Measurements from ENCODE around the gene DSG1. TPM values are rescaled to one million over a fixed set of nuclear protein-coding genes. Genes with fewer than 3 reads are reported as not detected.
A peak's percentile ranks its signal among the peaks of the same experiment; 100 is the strongest.
"Not testable (repeated sequence)": the region's sequence is repeated elsewhere in the genome, so short reads cannot be mapped to it uniquely, and the experiment has no call there.

The DSG1 gene
- total RNA-seq, 1 donor from 2014 or later, result 2.5 TPM

GRCh38 chr18:31329787-31330438, 12.0 kb downstream of the DSG1 start:
- no peak for ATAC-seq
- DNase-seq (ENCODE audit: low spot score), result no peak

- DNase-seq (ENCODE audit: low spot score), result no peak
- no peak for ATAC-seq
Observed at GRCh38 chr18:31343454-31343853, 25.5 kb downstream of the DSG1 start.

- DNase-seq (ENCODE audit: low spot score); ATAC-seq: not testable (repeated sequence)
Observed at GRCh38 chr18:31353336-31353735, 35.4 kb downstream of the DSG1 start.

- no peak for ATAC-seq
- no peak for DNase-seq (ENCODE audit: low spot score)
Observed at GRCh38 chr18:31354990-31355389, 37.0 kb downstream of the DSG1 start.

GRCh38 chr18:31356025-31356424, 38.1 kb downstream of the DSG1 start:
- no peak for DNase-seq (ENCODE audit: low spot score)
- no peak for ATAC-seq

- DNase-seq (ENCODE audit: low spot score) (no peak), ATAC-seq (no peak)
Observed at GRCh38 chr18:31364190-31364589, 46.2 kb downstream of the DSG1 start.

GRCh38 chr18:31369478-31369877, 51.5 kb downstream of the DSG1 start:
- DNase-seq (ENCODE audit: low spot score), result no peak
- ATAC-seq, result no peak

- no peak for ATAC-seq
- no peak for DNase-seq (ENCODE audit: low spot score)
Observed at GRCh38 chr18:31371989-31372388, 54.0 kb downstream of the DSG1 start.

- DNase-seq (ENCODE audit: low spot score), result no peak
- no peak for ATAC-seq
Observed at GRCh38 chr18:31373641-31374040, 55.7 kb downstream of the DSG1 start.

GRCh38 chr18:31376477-31376876, 58.5 kb downstream of the DSG1 start, which contains the start of gene DSG4:
Gene DSG4, plus strand, starts transcription at chr18:31376777. Its CDS starts 135 bp downstream, at chr18:31376912.
- no peak for DNase-seq (ENCODE audit: low spot score)
- ATAC-seq, result no peak

- DNase-seq (ENCODE audit: low spot score), result no peak
- ATAC-seq, result no peak
Observed at GRCh38 chr18:31380912-31381311, 63.0 kb downstream of the DSG1 start.

- no peak for ATAC-seq
- no peak for DNase-seq (ENCODE audit: low spot score)
Observed at GRCh38 chr18:31382107-31382506, 64.1 kb downstream of the DSG1 start.

GRCh38 chr18:31386741-31387140, 68.8 kb downstream of the DSG1 start:
- DNase-seq (ENCODE audit: low spot score) (no peak), ATAC-seq (no peak)

GRCh38 chr18:31393286-31393685, 75.3 kb downstream of the DSG1 start:
- ATAC-seq, result no peak
- DNase-seq (ENCODE audit: low spot score), result no peak

GRCh38 chr18:31396796-31397612, 79.0 kb downstream of the DSG1 start:
- peak; percentile 13 for ATAC-seq
- no peak for DNase-seq (ENCODE audit: low spot score)

GRCh38 chr18:31398191-31398590, 80.2 kb downstream of the DSG1 start:
- no peak for ATAC-seq

GRCh38 chr18:31399306-31400032, 81.5 kb downstream of the DSG1 start:
- no peak for ATAC-seq

More at GRCh38 chr18:31398191-31398590, 80.2 kb downstream of the DSG1 start:
- DNase-seq (ENCODE audit: low spot score), result no peak

GRCh38 chr18:31401156-31402025, 83.4 kb downstream of the DSG1 start:
- peak; percentile 92 for ATAC-seq
- peak; percentile 48 for DNase-seq (ENCODE audit: low spot score)

More at GRCh38 chr18:31399306-31400032, 81.5 kb downstream of the DSG1 start:
- DNase-seq (ENCODE audit: low spot score), result no peak

- no peak for DNase-seq (ENCODE audit: low spot score)
- ATAC-seq, result peak; percentile 80
Observed at GRCh38 chr18:31402026-31402373, 84.0 kb downstream of the DSG1 start.

GRCh38 chr18:31403409-31403808, 85.4 kb downstream of the DSG1 start:
- no peak for ATAC-seq

More at GRCh38 chr18:31403409-31403808, 85.4 kb downstream of the DSG1 start:
- DNase-seq (ENCODE audit: low spot score), result no peak
